Medulla oblongata (tissue), 1 donor: ENCODE measurements around the gene GPATCH4.
A peak's percentile ranks its signal among the peaks of the same experiment; 100 is the strongest.
"Not testable (repeated sequence)": the region's sequence is repeated elsewhere in the genome, so short reads cannot be mapped to it uniquely, and the experiment has no call there.

ENCODE experiments used
- DNase-seq: peaks from one replicate; pipeline ENCODE4 v3.0.0-alpha.2; 2015; ENCODE audit errors: extremely low spot score

Gene GPATCH4

GRCh38 chr1:156626079-156626438 lies 24.8 kb upstream of the GPATCH4 start:
- DNase-seq = no peak

- DNase-seq = peak; percentile 77
Measured at GRCh38 chr1:156625436-156626078, 24.3 kb upstream of the GPATCH4 start.

- no peak for DNase-seq
Measured at GRCh38 chr1:156624814-156625435, 23.6 kb upstream of the GPATCH4 start.

- no peak for DNase-seq
Measured at GRCh38 chr1:156623946-156624813, 22.9 kb upstream of the GPATCH4 start.

- no peak for DNase-seq
Measured at GRCh38 chr1:156622581-156623297, 21.5 kb upstream of the GPATCH4 start.

- DNase-seq = peak; percentile 32
Measured at GRCh38 chr1:156619582-156619955, 18.3 kb upstream of the GPATCH4 start.

- DNase-seq = peak; percentile 79
Measured at GRCh38 chr1:156618853-156619581, 17.7 kb upstream of the GPATCH4 start, which contains the start of gene HAPLN2. TSS of gene HAPLN2 (plus strand) at chr1:156619415. CDS start at chr1:156623491, 4,076 bp downstream.

GRCh38 chr1:156616463-156616862 lies 15.2 kb upstream of the GPATCH4 start:
- DNase-seq = peak; percentile 90

- DNase-seq = no peak
Measured at GRCh38 chr1:156615946-156616345, 14.7 kb upstream of the GPATCH4 start.

- no peak for DNase-seq
Measured at GRCh38 chr1:156612666-156613065, 11.4 kb upstream of the GPATCH4 start.

- DNase-seq = not testable (repeated sequence)
Measured at GRCh38 chr1:156610072-156610471, 8.8 kb upstream of the GPATCH4 start.

GRCh38 chr1:156608981-156609380 lies 7.7 kb upstream of the GPATCH4 start:
- no peak for DNase-seq

- peak; percentile 93 for DNase-seq
Measured at GRCh38 chr1:156608036-156608674, 6.9 kb upstream of the GPATCH4 start.

- not testable (repeated sequence) for DNase-seq
Measured at GRCh38 chr1:156607344-156607743, 6.1 kb upstream of the GPATCH4 start.

- no peak for DNase-seq
Measured at GRCh38 chr1:156602557-156602993, 1.3 kb upstream of the GPATCH4 start.

- DNase-seq = no peak
Measured at GRCh38 chr1:156601892-156602291, 613 bp upstream of the GPATCH4 start.

- DNase-seq = no peak
Measured at GRCh38 chr1:156600733-156601121, 552 bp downstream of the GPATCH4 start.

- no peak for DNase-seq
Measured at GRCh38 chr1:156599811-156600210, 1.5 kb downstream of the GPATCH4 start.

- no peak for DNase-seq
Measured at GRCh38 chr1:156598731-156599432, 2.4 kb downstream of the GPATCH4 start.

- no peak for DNase-seq
Measured at GRCh38 chr1:156598125-156598524, 3.2 kb downstream of the GPATCH4 start.
